ENCODE results near the gene PUS10. TPM values are rescaled to one million over a fixed set of nuclear protein-coding genes. Genes with fewer than 3 reads are reported as not detected.

Gene PUS10
- total and polyA plus RNA-seq, 2 of the 8 experiments (the other 6 are each of a cell fraction or from before 2014, with no cell fraction given): 1.3 to 3.1 TPM

GRCh38 chr2:60954139-60954538, 63.9 kb downstream of the PUS10 start:
- no peak overlapping the region for H3K23ac ChIP-seq (ENCODE audit: insufficient read length)
- FAIRE-seq: no peak
- WGBS, 2 experiments (ENCODE audit: extremely low coverage in 1 of 2, insufficient coverage in 1 of 2, insufficient read length in 1 of 2, insufficient replicate concordance in 2 of 2, low coverage in 1 of 2, low lambda C conversion rate in 2 of 2, missing lambda C conversion rate in 1 of 2): 79% methylated on average over 2 of the region's 2 CpGs; no CpG with 5 or more reads in 1 of the 2 experiments

More at GRCh38 chr2:60954139-60954538, 63.9 kb downstream of the PUS10 start:
- Histone ChIP-seq H3K27ac (ENCODE audit: low read depth, low read length) (no peak overlapping the region), H2BK5ac (ENCODE audit: low read depth, low read length) (no peak overlapping the region), H4K20me1 (replicated peaks in 1 of 2; ENCODE audit: control insufficient read depth in 1 of 2, insufficient read depth in 2 of 2, low read length in 2 of 2) (no peaks in the 10 kb centered on the region), H4K91ac (replicated peaks; ENCODE audit: insufficient read length, low read length) (no peak overlapping the region), H3K4ac (replicated peaks; ENCODE audit: insufficient read length, low read depth, low read length) (no peak overlapping the region), H3K27me3 (replicated peaks in 1 of 4; ENCODE audit: control insufficient read depth in 3 of 4, extremely low read depth in 1 of 4, insufficient read depth in 3 of 4, low read length in 3 of 4) (no peaks in the 10 kb centered on the region), H3K4me2 (ENCODE audit: insufficient read depth in 1 of 2, low read depth in 2 of 2, low read length in 2 of 2) (no peak overlapping the region), H2BK15ac (ENCODE audit: low read length) (no peak overlapping the region), H2AK5ac (ENCODE audit: low read depth, low read length) (no peak overlapping the region), H4K5ac (ENCODE audit: insufficient read length, low read depth, low read length) (no peak overlapping the region), H3K23me2 (ENCODE audit: low read depth, low read length) (no peaks in the 10 kb centered on the region), H2BK120ac (replicated peaks; ENCODE audit: low read depth, low read length) (no peak overlapping the region), H3K18ac (ENCODE audit: extremely low read depth, low read length) (no peak overlapping the region), H2AFZ (ENCODE audit: low read length) (no peak overlapping the region), H3K36me3 (ENCODE audit: control insufficient read depth in 2 of 4, insufficient read depth in 4 of 4, low read length in 3 of 4) (no peaks in the 10 kb centered on the region), H3K4me3 (ENCODE audit: extremely low read depth in 1 of 4, insufficient read depth in 2 of 4, low read depth in 3 of 4, low read length in 4 of 4) (no peak overlapping the region), H3K9ac (replicated peaks in 1 of 4; ENCODE audit: extremely low read depth in 1 of 4, low read depth in 3 of 4, low read length in 3 of 4) (no peak overlapping the region), H3K9me3 (ENCODE audit: insufficient read depth in 2 of 2, low read depth in 1 of 2, low read length in 1 of 2) (peaks cover 0 to 4% of the 10 kb centered on the region in 2 experiments; a peak in 1 of 4 replicates), H2BK20ac (ENCODE audit: low read length) (no peak overlapping the region), H4K8ac (ENCODE audit: extremely low read depth, insufficient read depth, low read length) (no peak overlapping the region), H3K79me2 (ENCODE audit: control insufficient read depth in 1 of 2, insufficient read depth in 2 of 2, low read length in 2 of 2) (no peaks in the 10 kb centered on the region), H3K79me1 (ENCODE audit: low read depth, low read length) (no peaks in the 10 kb centered on the region), H3K4me1 (replicated peaks in 1 of 4; ENCODE audit: control insufficient read depth in 3 of 4, insufficient read depth in 4 of 4, low read length in 3 of 4) (no peaks in the 10 kb centered on the region), H3K14ac (ENCODE audit: insufficient read length) (no peak overlapping the region), H2BK12ac (ENCODE audit: low read depth, low read length) (no peak overlapping the region), H3K56ac (replicated peaks; ENCODE audit: insufficient read length, low read depth, low read length) (no peak overlapping the region)
- ChIA-PET POLR2A (ENCODE audit: partially characterized antibody) (no interaction called here), CTCF (ENCODE audit: partially characterized antibody) (no interaction called here)
- DNase-seq (ENCODE audit: low read depth in 1 of 2, low spot score in 2 of 2): no peak
- TF ChIP-seq TEAD4 (IDR thresholded peaks at IDR 0.05; ENCODE audit: low read depth, low read length): no peak
- TF ChIP-seq RXRA (IDR thresholded peaks at IDR 0.05; ENCODE audit: insufficient read depth, low read depth, low read length): no peak
- TF ChIP-seq, protein P1, sequence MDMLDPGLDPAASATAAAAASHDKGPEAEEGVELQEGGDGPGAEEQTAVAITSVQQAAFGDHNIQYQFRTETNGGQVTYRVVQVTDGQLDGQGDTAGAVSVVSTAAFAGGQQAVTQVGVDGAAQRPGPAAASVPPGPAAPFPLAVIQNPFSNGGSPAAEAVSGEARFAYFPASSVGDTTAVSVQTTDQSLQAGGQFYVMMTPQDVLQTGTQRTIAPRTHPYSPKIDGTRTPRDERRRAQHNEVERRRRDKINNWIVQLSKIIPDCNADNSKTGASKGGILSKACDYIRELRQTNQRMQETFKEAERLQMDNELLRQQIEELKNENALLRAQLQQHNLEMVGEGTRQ (IDR thresholded peaks at IDR 0.05; ENCODE audit: low read length): no peak
- TF ChIP-seq EZH2 (IDR thresholded peaks at IDR 0.05; ENCODE audit: low read depth, low read length, severe bottlenecking): no peak
- no peak for TF ChIP-seq SIN3A (conservative IDR thresholded peaks at IDR 0.05 in 1 of 2, IDR thresholded peaks at IDR 0.05 in 1 of 2; ENCODE audit: low read depth in 1 of 2, low read length in 2 of 2)
- TF ChIP-seq NRF1 (IDR thresholded peaks at IDR 0.05; ENCODE audit: low read depth, low read length): no peak
